Stimulated activated CD4-positive, alpha-beta T cell treated with anti-CD3 and anti-CD28 coated beads, TNF-alpha, amount 100 ng/mL, for 24 hours (primary cell): ENCODE data around the gene LRMDA.

ENCODE experiments used
- DNase-seq, 3 experiments: peaks; one replicate each; pipeline ENCODE4 v3.0.0-alpha.2; 2020; ENCODE audit warnings: low read depth in 3 of 3

Gene LRMDA

GRCh38 chr10:75708060-75708459, 276.6 kb downstream of the LRMDA start:
- DNase-seq: no peak

DNA sequence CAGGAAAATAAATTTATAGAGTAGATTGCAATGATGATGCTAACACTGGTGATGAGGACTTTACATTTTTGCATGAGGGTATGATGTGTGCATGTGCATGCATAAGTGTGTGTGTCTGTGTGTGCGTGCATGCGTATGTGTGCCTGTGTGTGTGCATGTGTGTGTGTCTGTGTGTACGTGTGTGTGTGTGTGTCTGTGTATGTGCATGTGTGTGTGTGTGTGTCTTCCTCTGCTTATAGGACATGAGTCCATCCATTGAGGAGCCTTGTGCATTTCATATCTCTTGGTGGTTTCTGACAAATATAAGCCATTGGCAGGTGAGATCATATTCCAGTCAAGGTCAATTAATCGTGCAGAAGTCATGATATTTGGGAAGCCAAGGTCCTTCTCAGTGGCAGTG, 277.8 kb downstream of the LRMDA start:
- no peak for DNase-seq

DNA sequence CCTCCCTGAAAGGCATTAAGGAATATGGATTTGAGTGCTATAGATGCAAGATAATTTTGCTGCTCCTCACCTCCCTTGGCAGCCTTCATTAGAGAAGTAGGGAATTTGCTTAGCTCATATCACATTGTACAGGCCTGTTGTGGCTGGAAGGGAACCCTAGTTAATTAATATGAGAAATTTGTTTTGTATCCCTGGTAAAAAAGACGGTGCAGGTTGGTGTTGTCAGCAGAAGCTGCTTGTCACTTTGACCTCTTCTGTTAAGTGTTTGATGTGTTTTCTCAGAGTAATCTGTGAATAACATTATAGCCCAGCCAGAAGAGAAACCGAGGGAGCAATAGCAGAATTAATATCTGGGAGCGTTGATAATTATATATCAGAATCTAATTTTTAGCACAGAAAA, 278.4 kb downstream of the LRMDA start:
- DNase-seq: no peak

GRCh38 chr10:75712242-75712880, 280.9 kb downstream of the LRMDA start:
- DNase-seq: no peak

DNA sequence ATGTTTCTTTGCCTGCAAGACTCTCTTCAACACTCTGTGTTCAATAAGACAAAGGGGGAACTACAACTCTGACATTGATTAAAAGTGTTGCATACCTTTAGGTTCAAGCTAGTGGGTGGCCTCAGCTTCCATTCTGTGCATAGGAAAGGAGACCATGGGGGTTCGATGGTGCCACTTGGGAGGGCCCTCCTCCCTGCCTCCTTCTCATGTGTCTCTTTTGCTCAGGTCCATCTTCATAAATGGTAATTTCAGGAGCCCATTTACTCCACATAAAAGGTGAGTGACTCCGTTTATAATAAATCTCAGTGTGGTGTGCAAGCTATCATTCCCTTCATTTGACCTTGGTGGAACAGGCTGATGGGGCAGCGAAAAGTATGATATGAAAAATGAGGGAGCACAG, 285.1 kb downstream of the LRMDA start:
- no peak for DNase-seq

- no peak for DNase-seq
Observed at GRCh38 chr10:75717126-75717916, 285.9 kb downstream of the LRMDA start.

DNA sequence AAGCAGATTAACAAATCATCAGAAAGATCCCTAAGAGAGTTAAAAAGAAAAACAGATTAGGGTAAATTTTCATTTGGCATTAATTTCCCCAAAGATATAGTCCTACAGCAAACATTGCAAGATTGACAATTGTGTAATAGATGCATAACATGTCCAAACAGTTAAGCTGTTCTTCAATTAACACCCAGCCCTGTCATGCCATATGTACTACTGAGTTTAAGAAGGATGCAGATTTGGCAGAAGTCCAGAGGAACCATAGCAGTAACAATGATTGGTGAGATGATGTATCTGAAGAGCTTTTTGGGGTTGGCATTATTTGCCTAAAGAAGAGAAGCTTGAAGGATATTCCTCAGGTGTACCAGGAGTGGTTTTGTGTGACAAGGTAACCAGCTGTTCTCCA, 287.6 kb downstream of the LRMDA start:
- no peak for DNase-seq

GRCh38 chr10:75720157-75720556, 288.7 kb downstream of the LRMDA start:
- DNase-seq: no peak

- DNase-seq: no peak
Observed at GRCh38 chr10:75722020-75722419, 290.6 kb downstream of the LRMDA start.

DNA sequence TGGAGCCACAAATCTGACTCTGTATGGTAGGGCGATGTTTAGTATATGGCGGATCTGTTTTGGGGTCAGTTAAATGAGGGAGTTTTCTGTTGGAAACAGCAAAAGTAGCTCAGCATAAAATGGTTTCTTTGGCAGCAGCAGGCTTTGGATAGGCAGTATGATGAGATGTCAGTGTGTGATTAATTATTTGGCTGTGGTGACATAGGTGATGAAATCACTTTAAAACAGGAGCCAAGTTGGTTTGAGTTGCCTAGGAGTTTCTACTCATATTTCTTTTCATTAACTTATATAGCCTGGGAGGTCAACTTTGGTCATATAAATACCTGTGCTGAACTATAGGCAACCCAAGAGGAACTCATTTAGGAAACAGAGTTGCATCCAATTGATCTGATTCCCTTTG, 291.2 kb downstream of the LRMDA start:
- DNase-seq: no peak

DNA sequence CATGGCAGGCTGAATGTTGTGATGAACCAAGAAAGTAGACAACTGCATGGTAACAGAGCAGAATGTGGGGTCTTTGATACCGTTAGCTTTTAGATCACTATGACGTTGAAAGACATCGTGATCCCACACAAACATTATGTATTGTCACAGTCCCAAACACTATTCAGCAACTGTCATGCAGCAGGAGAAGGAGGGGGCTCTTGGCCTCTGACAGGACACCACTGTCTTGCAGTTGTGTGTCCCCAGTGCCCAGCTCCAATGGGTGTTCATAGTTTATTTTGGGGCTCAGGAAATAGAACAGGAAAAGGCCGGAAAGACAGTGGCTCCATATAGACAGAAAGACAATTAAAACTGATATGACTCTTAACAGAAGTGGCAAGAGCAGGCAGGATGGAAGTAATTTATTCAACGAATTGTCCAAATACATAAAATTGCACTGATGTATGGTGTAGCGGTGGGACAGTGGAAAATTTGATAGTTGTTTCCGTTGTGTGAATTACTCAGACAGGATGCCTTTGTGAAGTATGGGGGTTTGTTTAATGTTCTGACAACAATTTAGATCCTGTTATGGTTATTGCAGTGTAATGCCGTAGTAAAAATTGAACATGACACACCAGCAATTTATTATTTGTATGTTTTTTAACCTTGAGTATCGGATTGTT, 292.0 kb downstream of the LRMDA start:
- no peak for DNase-seq

DNA sequence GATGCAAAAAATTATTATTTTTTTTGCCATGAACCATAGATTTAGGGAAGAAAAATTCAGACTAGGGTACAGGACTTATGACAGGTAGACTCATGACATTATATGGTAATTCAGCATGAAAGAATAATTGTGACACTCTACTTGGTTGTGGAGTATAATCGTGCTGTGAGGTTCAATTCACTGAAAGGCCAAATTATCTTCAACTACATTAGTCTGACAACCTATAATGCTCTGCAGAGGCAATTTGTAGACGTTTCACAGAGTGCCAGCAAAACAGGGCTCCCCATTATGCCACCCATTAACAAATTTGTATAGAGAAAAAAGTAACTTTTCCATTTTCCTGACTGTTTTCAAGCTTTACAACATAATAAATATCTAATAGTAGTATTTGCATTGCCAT, 292.6 kb downstream of the LRMDA start:
- no peak for DNase-seq

- no peak for DNase-seq
Observed at GRCh38 chr10:75726522-75727483, 295.4 kb downstream of the LRMDA start.

DNA sequence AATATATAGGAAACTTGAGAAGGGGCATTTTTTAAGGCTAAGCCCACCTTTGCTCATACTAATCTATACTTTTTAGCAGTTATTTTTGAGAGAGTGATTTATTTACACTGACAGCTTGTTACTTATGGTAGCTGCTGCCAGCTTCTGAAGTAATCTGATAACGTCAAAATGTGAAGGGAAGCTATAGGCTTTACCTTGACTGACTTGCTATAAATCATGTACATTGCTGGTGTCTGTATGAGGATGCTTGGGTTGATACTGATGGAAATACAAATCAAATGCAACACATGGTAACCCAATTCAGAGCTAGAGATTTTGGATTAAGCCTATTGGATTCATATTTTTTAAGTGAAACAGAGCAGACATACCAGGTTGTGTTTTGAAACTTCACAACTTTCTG, 299.4 kb downstream of the LRMDA start:
- DNase-seq: no peak

DNA sequence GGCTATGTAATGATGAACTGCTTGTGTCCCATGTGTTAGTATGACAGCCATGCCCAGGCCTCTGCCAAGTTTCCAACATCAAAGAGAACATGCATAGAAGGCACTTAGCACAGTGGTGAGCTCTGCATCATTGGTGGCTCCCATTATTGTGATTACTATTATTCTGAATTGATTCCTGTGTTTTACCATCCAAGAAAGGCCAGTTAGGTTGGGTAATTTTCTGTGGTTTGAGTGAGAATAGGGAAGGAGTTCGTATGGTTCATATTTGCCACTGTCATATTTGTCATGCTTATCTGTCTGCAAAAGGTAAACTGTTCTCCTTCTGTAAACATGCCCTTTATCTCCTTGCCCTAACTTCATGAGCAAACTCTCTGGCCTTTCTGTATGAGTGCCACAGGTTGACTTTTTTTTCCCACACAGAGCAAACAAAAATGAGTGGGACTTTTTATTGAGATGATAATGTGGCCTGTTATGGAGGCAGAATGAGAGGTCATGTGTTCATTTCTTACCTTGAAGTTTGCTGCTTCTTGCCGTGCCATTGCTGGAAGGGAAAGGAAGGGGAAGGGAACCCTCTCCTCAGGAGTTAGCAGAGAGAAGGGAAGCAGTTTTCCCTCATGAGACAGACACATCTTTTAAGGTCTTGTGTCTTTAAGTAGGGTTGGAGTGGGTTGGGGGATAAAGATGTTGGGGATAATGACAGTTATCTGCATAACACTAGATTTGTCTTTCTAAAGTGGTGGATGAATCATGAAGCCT, 301.9 kb downstream of the LRMDA start:
- DNase-seq: no peak

DNA sequence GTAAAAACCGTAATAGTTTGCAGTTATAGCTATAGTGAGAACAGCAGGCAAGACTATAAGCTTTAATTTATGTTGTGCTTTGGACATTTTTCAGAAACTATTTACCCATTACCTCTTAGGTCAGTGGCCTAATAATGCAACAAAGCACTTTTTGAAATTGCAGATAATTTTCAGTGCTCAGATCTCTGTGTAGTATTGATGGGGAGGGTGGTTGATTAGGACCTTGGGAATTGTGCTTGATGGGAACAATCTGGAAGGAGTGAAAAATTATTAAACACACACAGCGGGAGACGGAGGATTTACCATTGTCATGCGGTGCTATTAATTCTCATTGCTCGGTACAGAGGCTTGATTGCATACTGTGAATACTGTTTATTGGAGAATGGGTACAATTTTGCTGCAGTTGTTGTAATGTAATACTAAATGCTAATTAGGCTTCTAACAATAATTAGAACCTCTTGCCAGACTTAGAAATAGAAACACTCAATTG, 304.8 kb downstream of the LRMDA start:
- no peak for DNase-seq

GRCh38 chr10:75736889-75737579, 305.6 kb downstream of the LRMDA start:
- DNase-seq: no peak

DNA sequence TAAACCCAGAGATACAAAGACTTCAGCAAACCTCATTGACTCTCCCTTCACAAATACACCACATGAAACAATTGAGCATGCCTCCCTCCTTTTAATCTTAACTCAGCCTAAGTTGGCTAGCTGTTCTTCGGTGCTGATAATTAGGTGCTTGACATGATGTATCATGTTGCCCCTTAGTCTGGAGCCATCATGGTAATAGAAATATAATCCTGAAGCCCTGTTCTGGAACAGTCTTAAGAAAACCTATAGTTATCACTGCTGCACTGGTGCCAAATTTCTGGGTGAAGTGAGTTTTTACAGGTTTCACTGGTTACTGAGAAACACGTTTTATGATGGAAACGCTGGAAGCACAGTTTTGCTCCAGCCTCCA, 306.1 kb downstream of the LRMDA start:
- no peak for DNase-seq

- DNase-seq: no peak
Observed at GRCh38 chr10:75738924-75739323, 307.5 kb downstream of the LRMDA start.

DNA sequence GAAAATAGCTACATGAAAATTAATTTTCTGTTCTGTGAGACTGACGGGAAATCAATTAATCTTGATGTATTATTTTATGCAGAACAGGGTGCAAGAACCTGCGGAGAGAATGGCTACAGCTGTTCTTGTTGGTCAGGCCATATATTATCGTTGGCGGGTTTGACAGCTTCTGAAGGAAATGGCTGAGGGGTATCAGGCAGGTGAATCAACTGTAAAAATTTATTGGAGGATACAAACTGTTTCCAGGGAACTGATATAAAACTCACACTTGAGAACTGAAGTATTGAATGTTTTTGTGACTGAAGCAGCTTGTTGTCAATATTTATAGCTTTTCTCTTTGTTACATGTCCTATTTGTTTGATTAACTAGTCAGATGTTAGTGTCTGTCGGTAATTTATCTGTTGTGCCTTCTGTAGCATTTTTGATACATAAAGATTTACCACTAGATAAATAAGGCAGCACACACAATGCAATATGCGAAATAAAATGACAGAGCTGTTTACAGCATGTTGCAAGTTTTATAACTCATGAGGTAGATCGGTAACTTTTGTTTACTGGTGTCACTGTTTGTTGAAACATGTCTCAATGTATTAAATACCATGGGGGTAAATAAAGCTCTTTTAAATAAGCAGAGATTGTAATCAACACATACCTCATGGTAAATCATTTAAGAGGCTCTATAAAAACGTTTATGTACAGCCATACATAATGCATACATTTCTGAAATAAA, 308.2 kb downstream of the LRMDA start:
- DNase-seq: no peak
